ENCODE results near the gene MASP1. TPM values are rescaled to one million over a fixed set of nuclear protein-coding genes. Genes with fewer than 3 reads are reported as not detected.

MASP1 gene
- total and polyA plus RNA-seq, 2 donors (not counting 1 experiment from before 2014, with no cell fraction given) = not detected

GRCh38 chr3:187310226-187310625, 18.7 kb upstream of the MASP1 start:
- Histone ChIP-seq H3K4me2 (replicated peaks; ENCODE audit: low read depth, low read length, poor library complexity, severe bottlenecking) (no peak overlapping the region), H3K4me1 (ENCODE audit: control insufficient read depth in 2 of 2, insufficient read depth in 2 of 2, low read length in 2 of 2) (no peaks in the 10 kb centered on the region), H3K79me2 (ENCODE audit: control insufficient read depth, insufficient read depth, low read length) (no peaks in the 10 kb centered on the region), H3K27me3 (replicated peaks in 1 of 4; ENCODE audit: control extremely low read depth in 1 of 4, control insufficient read depth in 3 of 4, insufficient read depth in 4 of 4, low read length in 3 of 4) (peaks cover 0 to 18% (median 9%) of the 10 kb centered on the region in 4 experiments), H3K9me3 (ENCODE audit: control extremely low read depth in 1 of 3, control insufficient read depth in 2 of 3, insufficient read depth in 1 of 3, low read length in 2 of 3) (no peaks in the 10 kb centered on the region), H2AFZ (ENCODE audit: insufficient read depth, low read depth, low read length, poor library complexity, severe bottlenecking) (no peak overlapping the region), H3K27ac (ENCODE audit: low read length in 2 of 2) (no peak overlapping the region), H3K9ac (ENCODE audit: low read length) (no peak overlapping the region), H3K4me3 (ENCODE audit: control extremely low read depth in 1 of 5, extremely low read depth in 1 of 5, insufficient read depth in 1 of 5, low read depth in 2 of 5, low read length in 4 of 5) (no peak overlapping the region), H3K36me3 (replicated peaks in 1 of 2; ENCODE audit: control extremely low read depth in 1 of 2, control insufficient read depth in 1 of 2, extremely low read depth in 1 of 2, insufficient read depth in 2 of 2, low read length in 1 of 2) (no peaks in the 10 kb centered on the region), H4K20me1 (ENCODE audit: control insufficient read depth, insufficient read depth, low read length, poor library complexity, severe bottlenecking) (no peaks in the 10 kb centered on the region)
- ChIA-PET POLR2A (no interaction called here), CTCF (interaction anchor here (1.1 to 6.3 kb wide), 2 partner anchors 8 to 369 kb away, joined by 3 to 40 read pairs; no protein-coding TSS in a partner anchor)
- Mint-ChIP-seq H3K4me3 (no peak overlapping the region), H3K27ac (no peak overlapping the region), H3K27me3 (peaks cover 37% of the 10 kb centered on the region), H3K4me1 (no peaks in the 10 kb centered on the region), H3K9me3 (ENCODE audit: insufficient read depth) (no peaks in the 10 kb centered on the region)
- no peak for DNase-seq
- intact Hi-C loops (cut with micrococcal nuclease) = no loop called here
- TF ChIP-seq CTCF (IDR thresholded peaks at IDR 0.05) = no peak
- no peak for TF ChIP-seq EZH2 (IDR thresholded peaks at IDR 0.05; ENCODE audit: borderline replicate concordance, insufficient read depth, low read depth, low read length, poor library complexity, severe bottlenecking)
- no peak for ATAC-seq (ENCODE audit: low read depth)

GRCh38 chr3:187305881-187306280, 14.3 kb upstream of the MASP1 start:
- Histone ChIP-seq H3K4me2 (replicated peaks; ENCODE audit: low read depth, low read length, poor library complexity, severe bottlenecking) (no peak overlapping the region), H3K27me3 (replicated peaks in 1 of 4; ENCODE audit: control extremely low read depth in 1 of 4, control insufficient read depth in 3 of 4, insufficient read depth in 4 of 4, low read length in 3 of 4) (peaks cover 0 to 7% (median 1%) of the 10 kb centered on the region in 4 experiments), H3K4me1 (ENCODE audit: control insufficient read depth in 2 of 2, insufficient read depth in 2 of 2, low read length in 2 of 2) (no peaks in the 10 kb centered on the region), H2AFZ (ENCODE audit: insufficient read depth, low read depth, low read length, poor library complexity, severe bottlenecking) (no peak overlapping the region), H4K20me1 (ENCODE audit: control insufficient read depth, insufficient read depth, low read length, poor library complexity, severe bottlenecking) (no peaks in the 10 kb centered on the region), H3K4me3 (ENCODE audit: control extremely low read depth in 1 of 5, extremely low read depth in 1 of 5, insufficient read depth in 1 of 5, low read depth in 2 of 5, low read length in 4 of 5) (no peak overlapping the region), H3K9ac (ENCODE audit: low read length) (no peak overlapping the region), H3K27ac (ENCODE audit: low read length in 2 of 2) (no peak overlapping the region), H3K36me3 (replicated peaks in 1 of 2; ENCODE audit: control extremely low read depth in 1 of 2, control insufficient read depth in 1 of 2, extremely low read depth in 1 of 2, insufficient read depth in 2 of 2, low read length in 1 of 2) (no peaks in the 10 kb centered on the region), H3K79me2 (ENCODE audit: control insufficient read depth, insufficient read depth, low read length) (no peaks in the 10 kb centered on the region), H3K9me3 (ENCODE audit: control extremely low read depth in 1 of 3, control insufficient read depth in 2 of 3, insufficient read depth in 1 of 3, low read length in 2 of 3) (no peaks in the 10 kb centered on the region)
- no peak overlapping the region for H3K4me3 Mint-ChIP-seq
- intact Hi-C loops (cut with micrococcal nuclease) = no loop called here
- H3K9me3 Mint-ChIP-seq (ENCODE audit: insufficient read depth) = no peaks in the 10 kb centered on the region
- no peak for TF ChIP-seq EZH2 (IDR thresholded peaks at IDR 0.05; ENCODE audit: borderline replicate concordance, insufficient read depth, low read depth, low read length, poor library complexity, severe bottlenecking)
- TF ChIP-seq CTCF (IDR thresholded peaks at IDR 0.05) = no peak
- H3K4me1 Mint-ChIP-seq = no peaks in the 10 kb centered on the region
- POLR2A ChIA-PET = no interaction called here
- H3K27ac Mint-ChIP-seq = no peak overlapping the region
- DNase-seq = no peak
- ATAC-seq (ENCODE audit: low read depth) = no peak
- CTCF ChIA-PET = interaction anchor here (1.6 to 6.3 kb wide), 2 partner anchors 13 to 375 kb away, joined by 4 to 40 read pairs; no protein-coding TSS in a partner anchor
- peaks cover 35% of the 10 kb centered on the region for H3K27me3 Mint-ChIP-seq
- 96% methylated on average over 6 of the region's 7 CpGs for WGBS (ENCODE audit: insufficient coverage)

All from B cell (primary cell).